SK-N-SH treated with all-trans-retinoic acid at 6 μM for 48 hours (cell line): ENCODE data around the gene PCSK5.

Experiments
- ATAC-seq: fragments of 200-7000 bp; cut with Tn5 transposase; 3 replicates; pipeline ENCODE4 v1.9.1; 2020; ENCODE audit warnings: mild to moderate bottlenecking, moderate library complexity
- BACH2 ChIP-seq: fragments of 250-450 bp; sonication (Bioruptor Pico); IDR thresholded peaks from 2 replicates; pipeline ENCODE4 v1.9.0; 2021; ENCODE audit warnings: mild to moderate bottlenecking, borderline replicate concordance
- CSDC2 ChIP-seq: fragments of 250-450 bp; sonication (Bioruptor Pico); IDR thresholded peaks from 2 replicates; pipeline ENCODE4 v1.5.0; 2020; ENCODE audit warnings: mild to moderate bottlenecking, moderate library complexity
- ESRRG ChIP-seq: fragments of 250-450 bp; sonication (Bioruptor Pico); IDR thresholded peaks from 2 replicates; pipeline ENCODE4 v1.6.1; 2021; ENCODE audit warnings: mild to moderate bottlenecking
- GLIS3 ChIP-seq: fragments of 250-450 bp; sonication (Bioruptor Pico); IDR thresholded peaks from 2 replicates; pipeline ENCODE4 v1.5.0; 2020; ENCODE audit warnings: mild to moderate bottlenecking, moderate library complexity
- ISL1 ChIP-seq: fragments of 250-450 bp; sonication (Bioruptor Pico); IDR thresholded peaks from 2 replicates; pipeline ENCODE4 v2.1.2; 2022; ENCODE audit warnings: mild to moderate bottlenecking, moderate library complexity
- OSR1 ChIP-seq: fragments of 250-450 bp; sonication (Bioruptor Pico); IDR thresholded peaks from 2 replicates; pipeline ENCODE4 v1.8.0; 2022; ENCODE audit warnings: moderate library complexity, mild to moderate bottlenecking, inconsistent platforms
- PPARA ChIP-seq: fragments of 250-450 bp; sonication (Bioruptor Pico); IDR thresholded peaks from 2 replicates; pipeline ENCODE4 v1.5.0; 2020; ENCODE audit warnings: mild to moderate bottlenecking, borderline replicate concordance
- SNAI2 ChIP-seq: fragments of 250-450 bp; sonication (Bioruptor Pico); IDR thresholded peaks from 2 replicates; pipeline ENCODE4 v1.5.0; 2020; ENCODE audit warnings: mild to moderate bottlenecking, moderate library complexity
- TCF4 ChIP-seq: fragments of 250-450 bp; sonication (Bioruptor Pico); IDR thresholded peaks from 2 replicates; pipeline ENCODE4 v1.8.0; 2021; ENCODE audit warnings: mild to moderate bottlenecking, moderate library complexity, borderline replicate concordance
- TOX ChIP-seq: fragments of 250-450 bp; sonication (Bioruptor Pico); IDR thresholded peaks from 2 replicates; pipeline ENCODE4 v1.8.0; 2021; ENCODE audit warnings: mild to moderate bottlenecking, moderate library complexity, borderline replicate concordance
- ZC3H10 ChIP-seq: fragments of 250-450 bp; sonication (Bioruptor Pico); IDR thresholded peaks from 2 replicates; pipeline ENCODE4 v1.5.1; 2021; ENCODE audit warnings: mild to moderate bottlenecking, moderate library complexity
- ZFP3 ChIP-seq: fragments of 250-450 bp; sonication (Bioruptor Pico); IDR thresholded peaks from 2 replicates; pipeline ENCODE4 v1.5.0; 2020; ENCODE audit warnings: mild to moderate bottlenecking, moderate library complexity
- ZFP30 ChIP-seq: fragments of 450-650 bp; formaldehyde crosslinking; IDR thresholded peaks from 2 replicates; pipeline ENCODE4 v1.5.0; 2022; ENCODE audit warnings: mild to moderate bottlenecking, moderate library complexity
- ZNF70 ChIP-seq: fragments of 450-650 bp; formaldehyde crosslinking; IDR thresholded peaks from 2 replicates; pipeline ENCODE4 v1.5.0; 2020; ENCODE audit warnings: mild to moderate bottlenecking, moderate library complexity
- ZNF8 ChIP-seq: fragments of 450-650 bp; formaldehyde crosslinking; IDR thresholded peaks from 2 replicates; pipeline ENCODE4 v1.5.0; 2020; ENCODE audit warnings: mild to moderate bottlenecking, moderate library complexity
- TF ChIP-seq, protein P1 (sequence below): fragments of 250-450 bp; sonication (Bioruptor Pico); IDR thresholded peaks from 2 replicates; pipeline ENCODE4 v1.5.0; 2020; ENCODE audit warnings: mild to moderate bottlenecking, moderate library complexity
- TF ChIP-seq, protein P2 (sequence below): fragments of 250-450 bp; sonication (Bioruptor Pico); IDR thresholded peaks from 2 replicates; pipeline ENCODE4 v1.5.1; 2020; ENCODE audit warnings: low read depth, mild to moderate bottlenecking, moderate library complexity
- TF ChIP-seq, protein P3 (sequence below): fragments of 250-450 bp; sonication (Bioruptor Pico); IDR thresholded peaks from 2 replicates; pipeline ENCODE4 v1.8.0; 2020; ENCODE audit warnings: mild to moderate bottlenecking, moderate library complexity, borderline replicate concordance
- TF ChIP-seq, protein P4 (sequence below): fragments of 250-450 bp; sonication (Bioruptor Pico); IDR thresholded peaks from 2 replicates; pipeline ENCODE4 v1.5.1; 2021; ENCODE audit warnings: mild to moderate bottlenecking, moderate library complexity
- TF ChIP-seq, protein P5 (sequence below): fragments of 250-450 bp; sonication (Bioruptor Pico); IDR thresholded peaks from 2 replicates; pipeline ENCODE4 v1.8.0; 2021; ENCODE audit warnings: low read depth, mild to moderate bottlenecking, moderate library complexity, borderline replicate concordance

PCSK5 gene

DNA sequence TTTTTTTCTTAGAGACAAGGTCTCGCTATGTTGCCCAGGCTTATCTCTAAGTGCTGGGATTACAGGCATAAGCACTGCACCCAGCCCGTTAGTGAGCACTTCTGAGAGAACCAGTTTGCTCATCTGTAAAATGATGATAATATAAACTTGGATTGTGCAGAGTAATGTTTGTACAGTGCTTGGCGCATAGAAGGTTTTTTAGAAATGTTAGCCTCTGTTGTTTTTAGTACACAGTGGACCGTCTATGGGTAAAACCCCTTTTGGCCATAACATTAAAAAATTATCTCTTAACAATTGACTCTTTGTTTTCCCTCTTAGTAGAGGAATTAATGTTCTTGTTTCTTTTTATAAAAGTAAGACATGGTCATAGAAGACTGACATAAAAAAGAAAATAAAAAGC, 202.1 kb downstream of the PCSK5 start:
- no peak for TF ChIP-seq BACH2
- no peak for TF ChIP-seq ZC3H10 (CRISPR knock-in tag)
- TF ChIP-seq CSDC2 (CRISPR knock-in tag): no peak
- TF ChIP-seq ESRRG: no peak
- TF ChIP-seq TOX (CRISPR knock-in tag): no peak
- TF ChIP-seq, protein P1, sequence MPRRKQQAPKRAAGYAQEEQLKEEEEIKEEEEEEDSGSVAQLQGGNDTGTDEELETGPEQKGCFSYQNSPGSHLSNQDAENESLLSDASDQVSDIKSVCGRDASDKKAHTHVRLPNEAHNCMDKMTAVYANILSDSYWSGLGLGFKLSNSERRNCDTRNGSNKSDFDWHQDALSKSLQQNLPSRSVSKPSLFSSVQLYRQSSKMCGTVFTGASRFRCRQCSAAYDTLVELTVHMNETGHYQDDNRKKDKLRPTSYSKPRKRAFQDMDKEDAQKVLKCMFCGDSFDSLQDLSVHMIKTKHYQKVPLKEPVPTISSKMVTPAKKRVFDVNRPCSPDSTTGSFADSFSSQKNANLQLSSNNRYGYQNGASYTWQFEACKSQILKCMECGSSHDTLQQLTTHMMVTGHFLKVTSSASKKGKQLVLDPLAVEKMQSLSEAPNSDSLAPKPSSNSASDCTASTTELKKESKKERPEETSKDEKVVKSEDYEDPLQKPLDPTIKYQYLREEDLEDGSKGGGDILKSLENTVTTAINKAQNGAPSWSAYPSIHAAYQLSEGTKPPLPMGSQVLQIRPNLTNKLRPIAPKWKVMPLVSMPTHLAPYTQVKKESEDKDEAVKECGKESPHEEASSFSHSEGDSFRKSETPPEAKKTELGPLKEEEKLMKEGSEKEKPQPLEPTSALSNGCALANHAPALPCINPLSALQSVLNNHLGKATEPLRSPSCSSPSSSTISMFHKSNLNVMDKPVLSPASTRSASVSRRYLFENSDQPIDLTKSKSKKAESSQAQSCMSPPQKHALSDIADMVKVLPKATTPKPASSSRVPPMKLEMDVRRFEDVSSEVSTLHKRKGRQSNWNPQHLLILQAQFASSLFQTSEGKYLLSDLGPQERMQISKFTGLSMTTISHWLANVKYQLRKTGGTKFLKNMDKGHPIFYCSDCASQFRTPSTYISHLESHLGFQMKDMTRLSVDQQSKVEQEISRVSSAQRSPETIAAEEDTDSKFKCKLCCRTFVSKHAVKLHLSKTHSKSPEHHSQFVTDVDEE: no peak
- TF ChIP-seq, protein P2, sequence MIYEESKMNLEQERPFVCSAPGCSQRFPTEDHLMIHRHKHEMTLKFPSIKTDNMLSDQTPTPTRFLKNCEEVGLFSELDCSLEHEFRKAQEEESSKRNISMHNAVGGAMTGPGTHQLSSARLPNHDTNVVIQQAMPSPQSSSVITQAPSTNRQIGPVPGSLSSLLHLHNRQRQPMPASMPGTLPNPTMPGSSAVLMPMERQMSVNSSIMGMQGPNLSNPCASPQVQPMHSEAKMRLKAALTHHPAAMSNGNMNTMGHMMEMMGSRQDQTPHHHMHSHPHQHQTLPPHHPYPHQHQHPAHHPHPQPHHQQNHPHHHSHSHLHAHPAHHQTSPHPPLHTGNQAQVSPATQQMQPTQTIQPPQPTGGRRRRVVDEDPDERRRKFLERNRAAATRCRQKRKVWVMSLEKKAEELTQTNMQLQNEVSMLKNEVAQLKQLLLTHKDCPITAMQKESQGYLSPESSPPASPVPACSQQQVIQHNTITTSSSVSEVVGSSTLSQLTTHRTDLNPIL: no peak
- TF ChIP-seq, protein P3, sequence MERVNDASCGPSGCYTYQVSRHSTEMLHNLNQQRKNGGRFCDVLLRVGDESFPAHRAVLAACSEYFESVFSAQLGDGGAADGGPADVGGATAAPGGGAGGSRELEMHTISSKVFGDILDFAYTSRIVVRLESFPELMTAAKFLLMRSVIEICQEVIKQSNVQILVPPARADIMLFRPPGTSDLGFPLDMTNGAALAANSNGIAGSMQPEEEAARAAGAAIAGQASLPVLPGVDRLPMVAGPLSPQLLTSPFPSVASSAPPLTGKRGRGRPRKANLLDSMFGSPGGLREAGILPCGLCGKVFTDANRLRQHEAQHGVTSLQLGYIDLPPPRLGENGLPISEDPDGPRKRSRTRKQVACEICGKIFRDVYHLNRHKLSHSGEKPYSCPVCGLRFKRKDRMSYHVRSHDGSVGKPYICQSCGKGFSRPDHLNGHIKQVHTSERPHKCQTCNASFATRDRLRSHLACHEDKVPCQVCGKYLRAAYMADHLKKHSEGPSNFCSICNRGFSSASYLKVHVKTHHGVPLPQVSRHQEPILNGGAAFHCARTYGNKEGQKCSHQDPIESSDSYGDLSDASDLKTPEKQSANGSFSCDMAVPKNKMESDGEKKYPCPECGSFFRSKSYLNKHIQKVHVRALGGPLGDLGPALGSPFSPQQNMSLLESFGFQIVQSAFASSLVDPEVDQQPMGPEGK: no peak
- no peak for TF ChIP-seq ZNF70 (CRISPR knock-in tag)
- no peak for TF ChIP-seq ZNF8 (CRISPR knock-in tag)
- no peak for TF ChIP-seq ISL1
- no peak for TF ChIP-seq TCF4 (CRISPR knock-in tag)
- TF ChIP-seq OSR1 (CRISPR knock-in tag): no peak
- TF ChIP-seq ZFP30 (CRISPR knock-in tag): no peak
- TF ChIP-seq, all 23 proteins: peak for 0

DNA sequence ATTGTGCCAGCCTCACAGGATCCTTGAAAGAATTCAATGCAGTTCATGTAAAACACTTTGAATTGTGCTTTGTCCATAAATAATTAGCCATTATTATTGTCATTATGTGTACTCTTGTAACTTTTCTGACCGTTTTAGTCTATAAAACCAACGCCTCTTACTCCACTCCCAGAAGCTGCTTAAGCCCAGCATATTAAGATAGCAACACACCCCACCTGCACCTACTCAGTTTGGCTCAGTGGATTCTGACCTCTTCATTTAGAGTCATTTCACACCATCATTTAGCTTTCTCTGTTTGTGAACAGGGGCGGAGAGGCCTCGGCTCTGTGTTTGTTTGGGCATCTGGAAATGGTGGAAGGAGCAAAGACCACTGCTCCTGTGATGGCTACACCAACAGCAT, 205.1 kb downstream of the PCSK5 start:
- ATAC-seq: no peak

More for the DNA sequence above, 202.1 kb downstream of the PCSK5 start:
- ATAC-seq: no peak

More for the DNA sequence above, 205.1 kb downstream of the PCSK5 start:
- TF ChIP-seq TOX (CRISPR knock-in tag) (no peak), ZC3H10 (CRISPR knock-in tag) (no peak), TCF4 (CRISPR knock-in tag) (no peak), ZNF8 (CRISPR knock-in tag) (no peak), ZFP3 (CRISPR knock-in tag) (no peak), ZFP30 (CRISPR knock-in tag) (no peak), BACH2 (no peak), PPARA (CRISPR knock-in tag) (no peak), ISL1 (no peak), ZNF70 (CRISPR knock-in tag) (no peak), OSR1 (CRISPR knock-in tag) (no peak), SNAI2 (CRISPR knock-in tag) (no peak), GLIS3 (CRISPR knock-in tag) (no peak), CSDC2 (CRISPR knock-in tag) (no peak)
- TF ChIP-seq, protein P2: no peak
- TF ChIP-seq, protein P1: no peak
- TF ChIP-seq, protein P4, sequence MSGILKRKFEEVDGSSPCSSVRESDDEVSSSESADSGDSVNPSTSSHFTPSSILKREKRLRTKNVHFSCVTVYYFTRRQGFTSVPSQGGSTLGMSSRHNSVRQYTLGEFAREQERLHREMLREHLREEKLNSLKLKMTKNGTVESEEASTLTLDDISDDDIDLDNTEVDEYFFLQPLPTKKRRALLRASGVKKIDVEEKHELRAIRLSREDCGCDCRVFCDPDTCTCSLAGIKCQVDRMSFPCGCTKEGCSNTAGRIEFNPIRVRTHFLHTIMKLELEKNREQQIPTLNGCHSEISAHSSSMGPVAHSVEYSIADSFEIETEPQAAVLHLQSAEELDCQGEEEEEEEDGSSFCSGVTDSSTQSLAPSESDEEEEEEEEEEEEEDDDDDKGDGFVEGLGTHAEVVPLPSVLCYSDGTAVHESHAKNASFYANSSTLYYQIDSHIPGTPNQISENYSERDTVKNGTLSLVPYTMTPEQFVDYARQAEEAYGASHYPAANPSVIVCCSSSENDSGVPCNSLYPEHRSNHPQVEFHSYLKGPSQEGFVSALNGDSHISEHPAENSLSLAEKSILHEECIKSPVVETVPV (CRISPR knock-in tag): no peak
- TF ChIP-seq, protein P5, sequence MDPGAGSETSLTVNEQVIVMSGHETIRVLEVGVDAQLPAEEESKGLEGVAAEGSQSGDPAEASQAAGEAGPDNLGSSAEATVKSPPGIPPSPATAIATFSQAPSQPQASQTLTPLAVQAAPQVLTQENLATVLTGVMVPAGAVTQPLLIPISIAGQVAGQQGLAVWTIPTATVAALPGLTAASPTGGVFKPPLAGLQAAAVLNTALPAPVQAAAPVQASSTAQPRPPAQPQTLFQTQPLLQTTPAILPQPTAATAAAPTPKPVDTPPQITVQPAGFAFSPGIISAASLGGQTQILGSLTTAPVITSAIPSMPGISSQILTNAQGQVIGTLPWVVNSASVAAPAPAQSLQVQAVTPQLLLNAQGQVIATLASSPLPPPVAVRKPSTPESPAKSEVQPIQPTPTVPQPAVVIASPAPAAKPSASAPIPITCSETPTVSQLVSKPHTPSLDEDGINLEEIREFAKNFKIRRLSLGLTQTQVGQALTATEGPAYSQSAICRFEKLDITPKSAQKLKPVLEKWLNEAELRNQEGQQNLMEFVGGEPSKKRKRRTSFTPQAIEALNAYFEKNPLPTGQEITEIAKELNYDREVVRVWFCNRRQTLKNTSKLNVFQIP (CRISPR knock-in tag): no peak
- TF ChIP-seq, protein P3: no peak
